ENCODE data around the gene KIF9.
"Not testable (repeated sequence)": the region's sequence is repeated elsewhere in the genome, so short reads cannot be mapped to it uniquely, and the experiment has no call there.

Gene KIF9, protein sequence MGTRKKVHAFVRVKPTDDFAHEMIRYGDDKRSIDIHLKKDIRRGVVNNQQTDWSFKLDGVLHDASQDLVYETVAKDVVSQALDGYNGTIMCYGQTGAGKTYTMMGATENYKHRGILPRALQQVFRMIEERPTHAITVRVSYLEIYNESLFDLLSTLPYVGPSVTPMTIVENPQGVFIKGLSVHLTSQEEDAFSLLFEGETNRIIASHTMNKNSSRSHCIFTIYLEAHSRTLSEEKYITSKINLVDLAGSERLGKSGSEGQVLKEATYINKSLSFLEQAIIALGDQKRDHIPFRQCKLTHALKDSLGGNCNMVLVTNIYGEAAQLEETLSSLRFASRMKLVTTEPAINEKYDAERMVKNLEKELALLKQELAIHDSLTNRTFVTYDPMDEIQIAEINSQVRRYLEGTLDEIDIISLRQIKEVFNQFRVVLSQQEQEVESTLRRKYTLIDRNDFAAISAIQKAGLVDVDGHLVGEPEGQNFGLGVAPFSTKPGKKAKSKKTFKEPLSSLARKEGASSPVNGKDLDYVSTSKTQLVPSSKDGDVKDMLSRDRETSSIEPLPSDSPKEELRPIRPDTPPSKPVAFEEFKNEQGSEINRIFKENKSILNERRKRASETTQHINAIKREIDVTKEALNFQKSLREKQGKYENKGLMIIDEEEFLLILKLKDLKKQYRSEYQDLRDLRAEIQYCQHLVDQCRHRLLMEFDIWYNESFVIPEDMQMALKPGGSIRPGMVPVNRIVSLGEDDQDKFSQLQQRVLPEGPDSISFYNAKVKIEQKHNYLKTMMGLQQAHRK

GRCh38 chr3:47282424-47283192, at the start of gene KIF9, which contains the start of gene KLHL18:
KIF9 (minus strand) TSS chr3:47282799; CDS start chr3:47277374, 5,425 bp downstream.
KLHL18 (plus strand) TSS chr3:47282944; CDS start chr3:47282966, 22 bp downstream.
- DNase-seq, result peak; percentile 95

DNA sequence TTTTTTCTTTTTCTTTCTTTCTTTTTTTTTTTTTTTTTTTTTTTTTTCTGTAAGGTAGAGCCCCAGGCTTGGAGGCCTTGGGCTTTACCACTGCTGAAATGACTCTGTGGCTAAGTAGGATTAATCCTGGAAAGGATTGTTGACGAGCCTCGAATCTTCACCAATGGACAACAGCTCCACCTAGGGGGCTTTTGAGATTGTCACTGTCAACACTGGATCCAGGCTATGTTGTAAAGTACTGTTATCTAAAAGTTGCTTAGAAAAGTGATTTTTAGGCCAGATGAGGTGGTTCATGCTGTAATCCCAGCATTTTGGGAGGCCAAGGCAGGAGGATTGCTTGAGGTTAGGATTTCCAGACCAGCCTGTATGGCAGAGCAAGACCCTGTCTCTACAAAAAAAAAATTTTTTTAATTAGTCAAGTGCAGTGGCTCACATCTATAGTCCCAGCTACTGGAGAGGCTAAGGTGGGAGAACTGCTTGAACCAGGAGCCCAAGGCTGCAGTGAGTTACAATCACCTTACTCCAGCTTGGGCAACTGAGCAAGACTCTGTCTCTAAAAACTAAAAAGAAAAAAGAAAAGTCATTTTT, 41.8 kb upstream of the KIF9 start:
- peak; percentile 35 for DNase-seq

GRCh38 chr3:47323431-47324277, 41.1 kb upstream of the KIF9 start:
- DNase-seq, result no peak

DNA sequence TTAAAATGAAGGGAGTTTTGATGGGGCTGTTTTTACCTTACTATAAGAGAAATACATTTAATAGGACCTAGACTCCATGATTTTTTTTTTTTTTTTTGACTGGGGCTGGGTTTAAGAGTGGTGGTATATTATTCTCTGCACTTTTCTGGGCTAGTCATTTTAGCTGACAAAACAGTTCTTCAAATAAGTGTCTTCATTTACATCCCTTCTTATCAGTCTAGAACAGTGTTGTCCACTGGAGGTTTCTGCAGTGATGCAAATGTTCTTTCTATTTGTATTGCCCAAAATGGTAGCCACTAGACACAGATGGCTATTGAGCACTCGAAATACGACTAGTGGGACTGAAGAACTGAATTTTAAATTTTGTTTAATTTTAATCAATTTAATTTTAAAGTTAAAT, 37.4 kb upstream of the KIF9 start:
- DNase-seq, result no peak

GRCh38 chr3:47318916-47319315, 36.3 kb upstream of the KIF9 start:
- DNase-seq, result no peak

- DNase-seq, result not testable (repeated sequence)
Measured at GRCh38 chr3:47316151-47316550, 33.6 kb upstream of the KIF9 start.

- DNase-seq, result no peak
Measured at GRCh38 chr3:47315069-47315647, 32.6 kb upstream of the KIF9 start.

DNA sequence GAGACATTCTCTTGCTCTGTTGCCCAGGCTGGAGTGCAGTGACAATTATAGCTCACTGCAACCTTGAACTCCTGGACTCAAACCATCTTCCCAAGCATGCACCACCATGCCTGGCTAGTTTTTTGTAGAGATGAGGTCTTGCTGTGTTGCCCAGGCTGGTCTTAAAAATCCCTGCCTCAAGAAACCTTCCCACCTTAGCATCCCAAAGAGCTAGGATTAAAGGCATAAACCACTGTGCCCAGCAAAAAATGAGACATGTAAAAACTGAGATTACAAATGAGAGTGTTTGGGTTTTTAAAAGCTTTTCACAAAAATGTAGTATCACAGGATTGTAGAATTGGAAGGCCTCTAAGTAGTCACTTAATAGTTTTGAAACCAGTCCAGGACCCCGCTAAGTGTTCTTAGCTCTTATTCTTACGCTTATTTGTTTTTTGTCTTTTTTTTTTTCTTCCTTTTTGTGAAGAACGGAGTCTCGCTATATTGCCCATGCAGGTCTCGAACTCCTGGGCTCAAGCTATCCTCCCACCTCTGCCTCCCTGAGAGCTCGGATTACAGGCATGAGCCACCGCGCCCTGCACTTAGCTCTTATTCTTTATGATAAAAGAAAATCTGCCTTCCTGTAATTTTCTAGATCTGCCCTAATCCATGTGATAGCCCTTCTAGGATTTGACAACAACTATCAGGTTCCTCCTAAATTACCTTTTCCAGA, 31.6 kb upstream of the KIF9 start:
- no peak for DNase-seq

GRCh38 chr3:47313341-47314055, 30.9 kb upstream of the KIF9 start:
- DNase-seq, result no peak

- DNase-seq, result no peak
Measured at GRCh38 chr3:47310391-47310790, 27.8 kb upstream of the KIF9 start.

GRCh38 chr3:47309231-47309630, 26.6 kb upstream of the KIF9 start:
- DNase-seq, result not testable (repeated sequence)

GRCh38 chr3:47306022-47306421, 23.4 kb upstream of the KIF9 start:
- no peak for DNase-seq

GRCh38 chr3:47301456-47301855, 18.9 kb upstream of the KIF9 start:
- DNase-seq, result no peak

DNA sequence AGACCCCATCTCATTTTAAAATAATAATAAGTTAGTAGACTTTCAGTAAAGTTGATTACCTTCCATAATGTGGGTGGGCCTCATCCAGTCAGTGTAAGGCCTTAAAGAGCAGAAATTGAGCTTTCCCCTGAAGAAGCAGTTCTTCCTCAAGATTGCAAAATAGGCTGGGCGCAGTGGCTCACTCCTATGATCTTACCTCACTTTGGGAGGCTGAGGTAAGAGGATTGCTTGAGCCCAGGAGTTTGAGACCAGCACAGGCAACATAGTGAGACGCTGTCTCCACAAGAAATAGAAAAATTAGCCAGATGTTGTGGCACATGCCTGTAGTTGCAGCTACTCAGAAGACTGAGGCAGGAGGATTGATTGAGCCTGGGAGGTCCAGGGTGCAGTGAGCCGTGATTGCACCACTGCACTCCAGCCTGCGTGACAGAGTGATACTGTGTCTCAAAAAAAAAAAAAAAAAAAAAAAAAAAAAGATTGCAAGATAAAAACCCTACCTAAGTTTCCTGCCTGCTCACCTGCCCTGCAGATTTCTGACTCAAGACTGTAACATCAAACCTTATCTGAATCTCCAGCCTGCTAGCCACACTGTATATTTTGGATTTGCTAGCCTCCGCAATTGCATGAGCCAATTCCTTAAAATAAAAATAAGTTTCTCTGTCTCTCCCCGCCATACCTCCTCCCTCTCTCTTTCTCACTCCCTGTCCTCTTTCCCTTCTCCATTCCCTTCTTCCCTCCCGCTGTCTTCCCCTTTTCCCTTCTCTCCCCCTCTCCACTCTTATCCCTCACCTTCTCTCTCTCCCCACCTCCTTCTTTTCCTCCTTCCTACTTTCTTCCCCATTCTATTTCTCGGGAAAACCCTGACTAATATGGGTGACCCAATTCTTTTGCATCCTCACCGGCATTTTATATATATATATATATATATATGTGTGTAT, 17.1 kb upstream of the KIF9 start:
- no peak for DNase-seq

DNA sequence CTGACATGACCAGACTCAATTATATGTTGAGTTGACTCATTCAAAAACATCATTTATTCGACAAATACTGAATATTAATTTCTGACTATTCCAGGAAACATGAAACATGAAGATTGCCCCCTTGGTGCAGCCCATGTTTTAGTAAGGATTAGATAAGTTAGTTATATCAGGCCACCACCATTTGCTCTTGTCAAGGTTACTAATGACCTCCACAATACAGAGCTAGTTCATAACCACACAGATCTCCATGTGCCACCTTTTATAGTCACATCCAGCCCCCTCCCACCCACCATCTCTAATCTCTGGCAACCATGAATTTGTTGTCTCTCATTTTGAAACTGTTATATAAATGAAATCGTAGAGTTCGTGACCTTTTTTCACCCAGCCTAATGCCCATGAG, 15.8 kb upstream of the KIF9 start:
- no peak for DNase-seq

DNA sequence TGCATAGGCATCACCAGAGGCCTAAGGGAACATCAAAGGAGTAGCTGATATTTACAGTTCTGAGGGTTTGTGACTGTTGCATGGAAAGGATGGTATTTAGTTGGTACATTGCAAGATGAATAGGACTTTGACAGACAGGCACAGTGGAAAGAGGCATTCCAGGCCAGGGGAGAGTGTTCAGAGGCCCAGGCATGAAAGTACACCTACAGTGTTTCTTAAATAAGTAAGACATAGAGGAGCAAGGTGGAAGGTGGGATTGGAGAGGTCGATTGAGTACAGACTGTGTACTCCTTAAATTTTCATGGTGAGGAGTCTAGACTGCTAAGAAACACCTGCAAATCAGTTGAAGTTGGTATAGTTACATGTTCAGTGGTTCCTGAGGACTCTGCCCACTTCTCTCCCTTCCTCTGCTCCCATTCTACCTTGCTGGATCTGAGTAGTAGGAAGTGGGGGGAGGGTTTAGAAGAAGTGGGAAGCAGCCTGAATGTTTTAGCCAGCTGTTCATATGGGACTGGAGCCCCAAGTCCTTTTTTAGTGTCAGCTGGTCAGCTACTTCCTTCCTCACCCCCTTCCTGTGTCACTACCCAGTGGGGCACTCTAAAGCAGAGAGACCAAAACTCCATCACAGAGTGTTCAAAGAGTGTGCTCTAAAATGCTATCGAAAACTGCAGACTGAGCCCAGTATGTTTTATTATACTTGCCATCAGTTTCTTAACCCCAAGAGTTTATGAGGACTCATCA, 14.1 kb upstream of the KIF9 start:
- DNase-seq, result no peak

DNA sequence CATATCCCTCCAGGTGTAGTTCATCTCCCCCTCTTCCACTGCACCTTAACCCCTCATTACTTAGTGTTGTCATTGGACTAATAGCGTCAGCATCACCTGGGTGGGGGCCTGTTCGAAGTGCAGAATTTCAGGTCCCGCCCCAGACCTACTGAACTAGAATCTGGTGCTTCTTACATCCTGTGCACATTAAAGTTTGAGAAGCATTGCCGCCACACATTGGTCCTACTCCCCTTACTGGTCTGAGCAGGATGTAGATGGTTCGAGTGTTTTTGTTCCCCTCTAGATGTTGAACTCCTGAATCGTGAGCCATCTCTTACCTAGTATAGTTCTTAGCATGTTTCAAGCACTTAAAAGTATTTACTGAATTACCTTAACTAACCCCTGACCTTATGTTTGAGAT, 13.4 kb upstream of the KIF9 start:
- no peak for DNase-seq

DNA sequence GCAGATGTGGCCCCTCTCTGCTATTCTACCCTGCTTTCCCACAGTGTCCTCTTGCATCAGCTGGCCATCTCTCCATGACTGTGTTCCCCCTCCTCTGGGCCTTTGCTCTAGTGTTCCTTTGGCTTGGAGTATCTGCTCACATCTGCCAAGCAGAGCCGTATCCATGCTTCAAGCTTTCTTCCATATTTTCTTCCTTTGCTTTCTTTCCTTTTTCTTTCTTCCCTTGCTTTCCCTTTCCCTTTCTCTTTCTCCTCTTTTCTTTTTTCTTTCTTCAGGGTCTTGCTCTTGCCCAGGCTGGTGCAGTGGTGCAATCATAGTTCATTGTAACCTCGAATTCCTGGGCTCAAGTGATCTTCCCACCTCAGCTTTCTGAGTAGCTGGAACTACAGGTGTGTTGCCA, 12.7 kb upstream of the KIF9 start:
- no peak for DNase-seq
